GM12875 (cell line): ENCODE measurements around the gene STAB1.

Experiments used
- H3K4me3 ChIP-seq: one replicate; pipeline ENCODE4 v1.5.1; 2011; ENCODE audit warnings: low read depth, low read length, control low read depth
- TF ChIP-seq, protein P1 (sequence below): IDR thresholded peaks from 2 replicates; pipeline ENCODE4 v1.5.1; 2011; ENCODE audit warnings: low read depth, mild to moderate bottlenecking, control low read depth, inconsistent platforms, low read length, moderate library complexity, borderline replicate concordance; ENCODE audit not compliant: insufficient read depth

The STAB1 gene

DNA sequence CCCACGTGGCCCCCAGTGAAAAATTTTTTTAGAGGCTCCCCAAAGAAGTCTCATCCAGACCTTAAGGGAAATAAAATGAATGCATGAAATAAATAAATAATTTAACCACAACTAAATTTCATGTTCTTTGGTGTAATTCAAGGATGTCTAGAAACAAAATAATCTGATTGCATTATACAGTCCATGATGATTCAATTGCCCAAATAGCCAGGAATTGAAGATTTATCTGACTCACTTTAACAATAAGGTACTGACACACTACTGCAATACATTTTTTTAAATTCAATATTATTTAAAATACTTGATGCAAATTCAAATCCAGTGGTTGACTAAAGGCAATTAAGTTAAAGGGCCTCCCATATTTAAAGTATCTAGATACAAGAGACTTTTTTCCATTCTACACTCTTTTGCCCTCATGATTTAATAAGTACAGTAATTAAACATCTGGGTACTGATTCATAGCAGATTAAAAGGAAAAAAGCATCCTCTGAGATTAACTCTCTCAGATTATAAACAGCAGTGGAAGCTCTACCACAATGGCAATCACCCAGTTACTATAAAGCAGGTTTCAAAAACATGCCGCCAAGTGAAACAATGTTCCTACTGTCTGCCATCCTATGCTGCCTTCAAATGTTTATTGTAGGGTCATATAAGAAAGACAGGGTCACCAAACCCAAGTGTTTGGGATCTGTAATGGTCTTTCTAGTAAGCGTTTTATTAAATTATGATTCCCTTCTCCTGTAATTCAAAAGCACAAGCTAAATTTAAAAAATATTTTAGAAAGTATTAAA is 51.2 kb downstream of the STAB1 start:
- TF ChIP-seq, protein P1, sequence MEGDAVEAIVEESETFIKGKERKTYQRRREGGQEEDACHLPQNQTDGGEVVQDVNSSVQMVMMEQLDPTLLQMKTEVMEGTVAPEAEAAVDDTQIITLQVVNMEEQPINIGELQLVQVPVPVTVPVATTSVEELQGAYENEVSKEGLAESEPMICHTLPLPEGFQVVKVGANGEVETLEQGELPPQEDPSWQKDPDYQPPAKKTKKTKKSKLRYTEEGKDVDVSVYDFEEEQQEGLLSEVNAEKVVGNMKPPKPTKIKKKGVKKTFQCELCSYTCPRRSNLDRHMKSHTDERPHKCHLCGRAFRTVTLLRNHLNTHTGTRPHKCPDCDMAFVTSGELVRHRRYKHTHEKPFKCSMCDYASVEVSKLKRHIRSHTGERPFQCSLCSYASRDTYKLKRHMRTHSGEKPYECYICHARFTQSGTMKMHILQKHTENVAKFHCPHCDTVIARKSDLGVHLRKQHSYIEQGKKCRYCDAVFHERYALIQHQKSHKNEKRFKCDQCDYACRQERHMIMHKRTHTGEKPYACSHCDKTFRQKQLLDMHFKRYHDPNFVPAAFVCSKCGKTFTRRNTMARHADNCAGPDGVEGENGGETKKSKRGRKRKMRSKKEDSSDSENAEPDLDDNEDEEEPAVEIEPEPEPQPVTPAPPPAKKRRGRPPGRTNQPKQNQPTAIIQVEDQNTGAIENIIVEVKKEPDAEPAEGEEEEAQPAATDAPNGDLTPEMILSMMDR, result no peak
- H3K4me3 ChIP-seq, result no peak overlapping the region

DNA sequence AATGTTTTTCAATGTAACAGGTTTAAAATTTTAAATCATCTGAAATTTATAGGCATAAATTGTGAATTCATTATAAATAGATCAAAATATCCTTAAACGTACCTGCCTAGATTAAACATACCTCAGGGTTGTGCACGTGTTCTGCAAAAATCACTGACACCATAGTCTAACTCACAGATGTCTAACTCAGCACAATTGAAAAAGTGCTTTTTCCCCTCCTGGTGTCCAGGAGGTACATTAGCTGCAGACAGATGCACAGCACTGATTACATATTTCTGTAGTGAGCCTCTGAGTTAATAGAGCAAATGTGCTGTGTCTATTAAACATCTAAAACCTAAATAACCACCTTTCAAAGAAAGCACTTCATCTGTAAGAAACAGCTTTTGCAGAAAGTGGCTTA is 52.0 kb downstream of the STAB1 start:
- H3K4me3 ChIP-seq, result no peak overlapping the region
- TF ChIP-seq, protein P1, result no peak

DNA sequence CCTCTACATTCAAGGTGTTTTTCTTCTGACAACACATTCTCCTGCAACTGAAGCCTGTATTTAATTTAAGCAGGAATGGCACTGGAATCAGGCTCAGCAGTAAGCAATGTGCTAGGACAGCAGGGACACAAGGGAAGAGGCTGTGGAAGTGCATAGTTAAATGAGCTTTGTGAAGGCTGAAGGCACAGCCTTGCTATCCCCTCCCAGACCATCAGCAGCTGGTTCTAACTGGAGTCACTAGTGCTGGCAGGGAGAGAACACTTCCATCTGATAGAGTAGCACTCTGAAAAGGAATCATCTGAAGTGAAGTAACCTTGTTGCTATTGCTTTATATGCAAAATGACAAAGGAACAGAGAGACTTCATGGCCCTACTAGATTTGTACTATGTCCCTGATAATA is 56.0 kb downstream of the STAB1 start:
- TF ChIP-seq, protein P1, result no peak
- H3K4me3 ChIP-seq, result no peak overlapping the region

DNA sequence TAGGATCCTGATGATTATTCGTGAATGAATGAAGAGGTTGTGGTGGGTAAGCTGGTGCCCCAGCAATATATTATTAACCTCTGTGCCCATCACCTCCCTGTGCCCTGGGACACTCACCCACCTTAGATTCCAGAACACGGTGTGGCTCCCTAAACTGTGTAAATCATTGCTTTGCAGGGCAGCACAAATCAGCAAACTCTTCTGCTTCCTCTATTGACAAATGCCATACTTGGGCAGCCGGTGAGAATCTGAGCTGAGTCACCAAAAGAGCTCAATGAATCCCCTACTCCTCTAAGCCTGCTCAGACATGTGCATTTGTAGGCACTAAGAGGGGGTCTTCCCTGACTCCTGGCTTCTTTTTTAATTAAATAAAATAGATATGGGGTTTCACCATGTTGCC is 57.0 kb downstream of the STAB1 start:
- no peak overlapping the region for H3K4me3 ChIP-seq
- TF ChIP-seq, protein P1, result no peak

DNA sequence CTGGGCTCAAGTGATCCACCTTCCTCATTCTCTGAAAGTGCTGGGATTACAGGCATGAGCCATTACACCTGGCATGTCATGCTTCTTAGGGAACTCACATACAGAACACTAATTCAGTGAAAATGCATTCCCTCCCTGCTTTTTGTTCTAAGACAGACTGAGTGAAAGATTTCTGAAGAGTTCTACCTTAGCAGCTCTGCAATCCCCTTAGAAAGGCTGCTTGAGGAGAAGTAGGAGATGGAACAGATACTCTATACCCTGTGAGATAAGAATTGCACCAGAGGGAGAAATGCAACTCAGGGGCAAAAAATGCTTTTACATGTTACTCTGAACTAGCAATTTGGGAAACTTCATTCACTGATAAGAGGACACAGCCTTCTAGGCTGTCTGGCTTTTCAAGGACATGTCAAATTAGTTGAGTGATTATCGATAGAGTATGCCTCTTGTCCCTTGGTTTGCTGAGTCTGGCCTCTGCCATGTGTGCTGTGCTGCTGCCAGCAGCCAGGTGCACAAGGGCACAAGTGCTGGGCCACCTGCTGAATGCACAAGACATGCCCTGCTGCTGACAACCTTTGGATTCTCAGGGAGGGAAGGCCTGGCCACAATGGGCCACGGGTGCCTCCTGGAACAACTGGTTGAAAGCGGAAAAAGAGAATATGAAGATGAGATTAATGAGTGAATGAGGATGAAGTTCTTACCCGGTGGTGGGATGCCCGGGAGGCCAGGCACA is 59.1 kb downstream of the STAB1 start:
- TF ChIP-seq, protein P1, result no peak
- H3K4me3 ChIP-seq, result no peak overlapping the region

DNA sequence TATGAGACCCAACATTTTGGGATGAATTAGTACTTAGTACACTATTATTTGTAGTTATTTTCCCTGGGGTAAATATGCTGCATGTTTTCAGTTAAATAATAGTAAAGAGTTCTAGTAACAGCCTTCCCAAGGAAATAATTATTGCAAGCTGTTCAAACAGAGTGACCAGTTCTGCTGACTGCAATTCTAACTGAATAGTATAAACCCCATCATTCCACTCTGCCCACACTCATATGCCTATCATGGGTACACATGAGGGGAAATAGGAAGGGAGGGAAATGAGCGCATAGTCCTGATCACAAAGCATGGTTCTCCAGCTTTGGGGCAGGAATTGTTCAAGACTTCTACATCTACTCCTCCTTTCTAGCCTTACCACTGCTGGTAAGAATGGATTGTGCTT is 59.9 kb downstream of the STAB1 start:
- no peak overlapping the region for H3K4me3 ChIP-seq
- TF ChIP-seq, protein P1, result no peak
